ENCODE measurements around the gene ZNF81.

DNA sequence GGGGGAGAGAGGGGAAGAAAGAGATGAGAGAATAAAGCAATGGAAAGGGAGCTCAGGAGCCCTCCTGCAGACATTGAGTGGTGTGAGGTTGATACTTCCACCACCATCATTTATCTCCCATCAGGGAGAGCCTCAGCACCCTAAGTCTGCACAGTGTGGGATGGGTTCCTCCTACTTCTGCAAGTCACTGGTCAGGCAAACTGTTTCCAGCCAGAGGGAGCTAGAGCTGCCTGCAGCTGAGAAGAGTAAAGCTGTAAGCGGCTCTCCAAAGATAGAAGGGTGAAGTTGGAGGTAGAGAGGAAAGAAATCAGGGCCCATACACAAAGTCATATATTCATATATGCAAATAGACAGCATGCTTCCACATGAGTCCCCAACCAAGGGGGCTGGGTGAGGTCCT is 21.9 kb upstream of the ZNF81 start:
- no peak for TF ChIP-seq POLR2A (IDR thresholded peaks at IDR 0.05; ENCODE audit: low read length)
- no peak for TF ChIP-seq GATA1 (IDR thresholded peaks at IDR 0.05; ENCODE audit: low read depth, low read length)
